ENCODE data around the gene C1orf159.

DNA sequence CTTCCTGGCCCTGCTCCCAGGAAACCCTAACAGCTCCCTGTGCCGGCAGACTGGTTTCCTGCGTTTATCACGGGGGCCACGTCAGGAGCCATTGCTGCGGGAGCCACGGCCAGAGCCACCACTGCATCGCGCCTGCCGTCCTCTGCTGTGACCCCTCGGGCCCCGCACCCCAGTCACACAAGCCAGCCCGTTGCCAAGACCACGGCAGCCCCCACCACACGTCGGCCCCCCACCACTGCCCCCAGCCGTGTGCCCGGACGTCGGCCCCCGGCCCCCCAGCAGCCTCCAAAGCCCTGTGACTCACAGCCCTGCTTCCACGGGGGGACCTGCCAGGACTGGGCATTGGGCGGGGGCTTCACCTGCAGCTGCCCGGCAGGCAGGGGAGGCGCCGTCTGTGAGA, 67.9 kb downstream of the C1orf159 start:
- TF ChIP-seq ZNF24 (tag by site-specific recombination; IDR thresholded peaks at IDR 0.05): no peak
- TF ChIP-seq REPIN1 (tag by site-specific recombination; IDR thresholded peaks at IDR 0.05; ENCODE audit: low read depth): no peak
- TF ChIP-seq, protein P1, sequence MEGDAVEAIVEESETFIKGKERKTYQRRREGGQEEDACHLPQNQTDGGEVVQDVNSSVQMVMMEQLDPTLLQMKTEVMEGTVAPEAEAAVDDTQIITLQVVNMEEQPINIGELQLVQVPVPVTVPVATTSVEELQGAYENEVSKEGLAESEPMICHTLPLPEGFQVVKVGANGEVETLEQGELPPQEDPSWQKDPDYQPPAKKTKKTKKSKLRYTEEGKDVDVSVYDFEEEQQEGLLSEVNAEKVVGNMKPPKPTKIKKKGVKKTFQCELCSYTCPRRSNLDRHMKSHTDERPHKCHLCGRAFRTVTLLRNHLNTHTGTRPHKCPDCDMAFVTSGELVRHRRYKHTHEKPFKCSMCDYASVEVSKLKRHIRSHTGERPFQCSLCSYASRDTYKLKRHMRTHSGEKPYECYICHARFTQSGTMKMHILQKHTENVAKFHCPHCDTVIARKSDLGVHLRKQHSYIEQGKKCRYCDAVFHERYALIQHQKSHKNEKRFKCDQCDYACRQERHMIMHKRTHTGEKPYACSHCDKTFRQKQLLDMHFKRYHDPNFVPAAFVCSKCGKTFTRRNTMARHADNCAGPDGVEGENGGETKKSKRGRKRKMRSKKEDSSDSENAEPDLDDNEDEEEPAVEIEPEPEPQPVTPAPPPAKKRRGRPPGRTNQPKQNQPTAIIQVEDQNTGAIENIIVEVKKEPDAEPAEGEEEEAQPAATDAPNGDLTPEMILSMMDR (tag by site-specific recombination; IDR thresholded peaks at IDR 0.05): no peak
- TF ChIP-seq TCF7L2 (IDR thresholded peaks at IDR 0.05; ENCODE audit: borderline replicate concordance, low read depth, low read length): no peak
- no peak for TF ChIP-seq SETDB1 (IDR thresholded peaks at IDR 0.05; ENCODE audit: insufficient read length, low read length)
- TF ChIP-seq ZNF777 (tag by site-specific recombination; IDR thresholded peaks at IDR 0.05; ENCODE audit: borderline replicate concordance): no peak
- no peak for TF ChIP-seq ZNF335 (tag by site-specific recombination; conservative IDR thresholded peaks at IDR 0.05)
- TF ChIP-seq ZNF549 (tag by site-specific recombination; IDR thresholded peaks at IDR 0.05): no peak
- TF ChIP-seq ZNF830 (tag by site-specific recombination; IDR thresholded peaks at IDR 0.05; ENCODE audit: low read depth): no peak
- TF ChIP-seq, protein P2, sequence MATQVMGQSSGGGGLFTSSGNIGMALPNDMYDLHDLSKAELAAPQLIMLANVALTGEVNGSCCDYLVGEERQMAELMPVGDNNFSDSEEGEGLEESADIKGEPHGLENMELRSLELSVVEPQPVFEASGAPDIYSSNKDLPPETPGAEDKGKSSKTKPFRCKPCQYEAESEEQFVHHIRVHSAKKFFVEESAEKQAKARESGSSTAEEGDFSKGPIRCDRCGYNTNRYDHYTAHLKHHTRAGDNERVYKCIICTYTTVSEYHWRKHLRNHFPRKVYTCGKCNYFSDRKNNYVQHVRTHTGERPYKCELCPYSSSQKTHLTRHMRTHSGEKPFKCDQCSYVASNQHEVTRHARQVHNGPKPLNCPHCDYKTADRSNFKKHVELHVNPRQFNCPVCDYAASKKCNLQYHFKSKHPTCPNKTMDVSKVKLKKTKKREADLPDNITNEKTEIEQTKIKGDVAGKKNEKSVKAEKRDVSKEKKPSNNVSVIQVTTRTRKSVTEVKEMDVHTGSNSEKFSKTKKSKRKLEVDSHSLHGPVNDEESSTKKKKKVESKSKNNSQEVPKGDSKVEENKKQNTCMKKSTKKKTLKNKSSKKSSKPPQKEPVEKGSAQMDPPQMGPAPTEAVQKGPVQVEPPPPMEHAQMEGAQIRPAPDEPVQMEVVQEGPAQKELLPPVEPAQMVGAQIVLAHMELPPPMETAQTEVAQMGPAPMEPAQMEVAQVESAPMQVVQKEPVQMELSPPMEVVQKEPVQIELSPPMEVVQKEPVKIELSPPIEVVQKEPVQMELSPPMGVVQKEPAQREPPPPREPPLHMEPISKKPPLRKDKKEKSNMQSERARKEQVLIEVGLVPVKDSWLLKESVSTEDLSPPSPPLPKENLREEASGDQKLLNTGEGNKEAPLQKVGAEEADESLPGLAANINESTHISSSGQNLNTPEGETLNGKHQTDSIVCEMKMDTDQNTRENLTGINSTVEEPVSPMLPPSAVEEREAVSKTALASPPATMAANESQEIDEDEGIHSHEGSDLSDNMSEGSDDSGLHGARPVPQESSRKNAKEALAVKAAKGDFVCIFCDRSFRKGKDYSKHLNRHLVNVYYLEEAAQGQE (tag by site-specific recombination; IDR thresholded peaks at IDR 0.05): no peak
- TF ChIP-seq ZNF155 (tag by site-specific recombination; IDR thresholded peaks at IDR 0.05): no peak
- no peak for TF ChIP-seq GLI4 (tag by site-specific recombination; IDR thresholded peaks at IDR 0.05)
- TF ChIP-seq PRDM1 (tag by site-specific recombination; IDR thresholded peaks at IDR 0.05): no peak
